HG03045 (cell line): ENCODE measurements around the gene CISD3.
A peak's percentile ranks its signal among the peaks of the same experiment; 100 is the strongest.

ENCODE experiments used
- ATAC-seq: cut with Tn5 transposase; IDR thresholded peaks from one replicate; pipeline ENCODE4 v1.9.1; 2021; ENCODE audit warnings: mild to moderate bottlenecking, moderate library complexity; ENCODE audit not compliant: unreplicated experiment

Gene CISD3, protein sequence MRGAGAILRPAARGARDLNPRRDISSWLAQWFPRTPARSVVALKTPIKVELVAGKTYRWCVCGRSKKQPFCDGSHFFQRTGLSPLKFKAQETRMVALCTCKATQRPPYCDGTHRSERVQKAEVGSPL

GRCh38 chr17:38729886-38730525 lies at the start of gene CISD3:
Gene CISD3 (plus strand): TSS chr17:38730341. CDS start chr17:38730359, 18 bp downstream.
- peak; percentile 77 for ATAC-seq

- no peak for ATAC-seq
Measured at GRCh38 chr17:38681096-38681495, 49.0 kb upstream of the CISD3 start.

GRCh38 chr17:38685491-38685890 lies 44.6 kb upstream of the CISD3 start:
- ATAC-seq = no peak

- no peak for ATAC-seq
Measured at GRCh38 chr17:38687286-38687685, 42.9 kb upstream of the CISD3 start.

- ATAC-seq = no peak
Measured at GRCh38 chr17:38690386-38690785, 39.8 kb upstream of the CISD3 start.

DNA sequence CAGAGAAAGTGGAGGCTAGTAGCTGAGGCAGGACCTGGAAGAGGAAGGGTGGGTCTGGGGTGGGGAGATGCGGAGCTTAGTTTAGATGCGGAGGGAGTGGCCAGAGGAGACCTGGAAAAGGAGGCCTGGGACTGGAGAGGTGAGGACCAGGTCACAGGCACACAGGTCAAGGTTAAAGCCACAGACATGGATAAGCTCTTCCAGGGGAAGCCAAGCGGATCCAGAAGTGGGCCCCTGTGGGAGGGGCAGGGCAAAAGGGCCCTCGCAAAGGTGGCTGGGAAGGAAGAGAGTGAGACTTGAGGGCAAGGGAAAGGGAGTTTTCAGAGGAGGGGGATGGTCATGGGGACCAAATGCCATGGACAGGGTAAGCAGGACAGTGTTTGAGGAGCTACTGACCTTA lies 39.0 kb upstream of the CISD3 start:
- no peak for ATAC-seq

DNA sequence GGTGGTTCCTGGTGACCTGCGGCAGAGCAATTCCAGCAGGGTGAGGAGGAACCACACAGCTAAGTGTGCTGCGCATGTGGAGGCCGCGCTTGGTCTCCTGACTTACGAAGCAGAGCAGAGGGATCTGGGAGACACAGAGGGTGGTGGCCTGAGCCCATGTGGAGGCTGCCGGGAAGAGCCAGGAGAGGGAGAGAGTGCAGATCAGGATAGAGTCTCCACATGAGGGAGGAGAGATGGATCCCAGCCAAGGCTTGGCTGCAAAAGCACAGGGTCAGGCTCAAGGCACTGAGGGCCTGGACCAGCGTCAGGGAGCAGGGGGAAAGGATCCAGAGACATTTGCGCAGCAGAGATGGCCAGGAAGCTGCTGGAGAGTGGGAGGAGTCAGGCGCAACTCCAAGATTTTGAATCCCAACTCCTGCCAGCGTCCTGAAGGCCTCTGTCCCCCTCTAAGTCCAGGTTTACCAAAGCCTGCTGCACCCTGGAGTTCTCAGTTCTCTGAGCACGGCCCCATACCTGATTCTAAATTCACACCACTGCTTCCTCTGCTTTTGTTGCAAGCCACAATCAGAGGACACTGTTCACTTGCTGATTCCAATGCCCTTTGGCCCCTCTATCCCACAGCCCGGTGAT lies 36.3 kb upstream of the CISD3 start:
- no peak for ATAC-seq

DNA sequence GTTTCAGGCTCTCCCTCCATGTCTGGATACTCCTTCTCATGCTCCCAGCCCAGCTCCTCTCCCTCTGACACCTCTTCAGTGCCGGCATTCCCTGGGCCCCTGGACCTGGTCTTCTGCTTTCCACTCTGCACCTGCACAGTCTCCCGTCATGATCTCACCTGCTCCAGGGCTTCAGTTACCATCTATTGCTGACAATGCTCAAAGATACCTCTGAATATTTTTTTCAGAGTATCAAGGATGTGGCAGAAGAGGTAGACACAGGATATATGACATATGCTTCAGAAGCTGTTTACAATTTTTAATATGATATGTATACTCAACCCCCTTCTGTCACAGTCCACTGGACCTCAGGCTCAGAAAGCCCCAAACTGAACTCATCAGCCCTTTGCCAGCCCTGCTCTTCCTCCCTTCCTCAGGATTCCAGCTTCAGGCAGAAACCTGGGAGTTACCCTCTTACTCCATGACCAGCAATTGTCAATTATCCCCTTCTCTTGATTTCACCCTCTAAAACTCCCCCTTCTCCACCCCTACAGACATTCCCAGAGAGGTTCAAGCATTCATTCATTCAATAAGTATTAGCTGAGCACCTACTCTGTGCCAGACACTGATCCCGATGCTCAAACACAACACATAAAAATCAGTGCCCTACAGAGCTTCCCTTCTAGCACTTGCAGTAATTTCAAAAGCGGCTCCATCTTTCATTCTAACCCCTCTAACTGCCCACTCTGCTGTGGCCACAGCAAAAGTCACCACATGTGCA lies 32.9 kb upstream of the CISD3 start:
- no peak for ATAC-seq

DNA sequence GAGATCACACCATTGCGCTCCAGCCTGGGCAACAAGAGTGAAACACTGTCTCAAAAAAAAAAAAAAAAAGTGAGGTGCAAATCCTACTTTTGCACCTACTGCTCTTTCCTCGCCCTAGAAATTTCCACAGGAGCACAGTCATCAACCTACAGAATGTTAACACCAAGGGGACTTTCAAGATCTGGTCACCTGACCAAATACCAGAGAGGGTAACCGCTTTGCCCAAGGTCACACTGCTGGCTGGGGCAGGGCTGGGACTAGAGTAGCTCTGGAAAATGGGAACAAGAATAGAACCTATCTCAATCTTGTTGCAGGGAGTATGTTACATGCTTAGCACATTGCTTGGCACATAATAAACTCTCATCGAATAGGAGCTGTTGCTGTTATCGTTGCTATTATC lies 31.4 kb upstream of the CISD3 start:
- ATAC-seq = no peak

DNA sequence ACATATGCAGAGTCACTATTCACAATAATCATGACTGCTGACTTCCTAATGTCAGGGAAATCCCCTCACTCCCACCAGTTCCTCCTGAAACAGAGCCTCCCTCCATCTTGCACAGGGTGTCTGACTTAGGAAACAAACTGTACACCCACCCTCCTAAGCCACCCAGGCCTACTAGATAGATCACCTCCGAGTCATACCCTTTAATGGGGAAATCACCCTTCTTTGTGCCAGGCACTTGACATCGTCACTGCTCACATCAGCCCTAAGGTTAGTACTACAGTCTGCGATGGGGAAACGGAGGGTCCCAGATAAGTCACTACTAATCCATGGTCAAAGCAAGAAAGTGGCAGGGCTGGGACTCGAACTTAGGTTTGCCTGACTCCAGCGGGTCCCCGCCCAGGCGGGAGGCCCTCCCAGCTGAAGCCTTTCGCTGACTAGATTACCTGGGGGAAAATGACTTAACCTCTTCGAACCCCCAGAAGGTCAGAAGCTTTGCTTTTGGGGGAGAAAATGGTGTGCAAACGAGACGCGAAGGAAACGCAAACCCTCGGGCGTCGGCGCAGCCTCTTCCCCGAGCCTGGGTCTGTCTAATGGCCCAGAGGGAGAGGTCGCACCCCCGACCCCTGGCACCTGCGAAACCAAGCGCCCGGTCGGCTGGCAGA lies 28.5 kb upstream of the CISD3 start:
- ATAC-seq = peak; percentile 20

- peak; percentile 38 for ATAC-seq
Measured at GRCh38 chr17:38702166-38702915, 27.8 kb upstream of the CISD3 start.

DNA sequence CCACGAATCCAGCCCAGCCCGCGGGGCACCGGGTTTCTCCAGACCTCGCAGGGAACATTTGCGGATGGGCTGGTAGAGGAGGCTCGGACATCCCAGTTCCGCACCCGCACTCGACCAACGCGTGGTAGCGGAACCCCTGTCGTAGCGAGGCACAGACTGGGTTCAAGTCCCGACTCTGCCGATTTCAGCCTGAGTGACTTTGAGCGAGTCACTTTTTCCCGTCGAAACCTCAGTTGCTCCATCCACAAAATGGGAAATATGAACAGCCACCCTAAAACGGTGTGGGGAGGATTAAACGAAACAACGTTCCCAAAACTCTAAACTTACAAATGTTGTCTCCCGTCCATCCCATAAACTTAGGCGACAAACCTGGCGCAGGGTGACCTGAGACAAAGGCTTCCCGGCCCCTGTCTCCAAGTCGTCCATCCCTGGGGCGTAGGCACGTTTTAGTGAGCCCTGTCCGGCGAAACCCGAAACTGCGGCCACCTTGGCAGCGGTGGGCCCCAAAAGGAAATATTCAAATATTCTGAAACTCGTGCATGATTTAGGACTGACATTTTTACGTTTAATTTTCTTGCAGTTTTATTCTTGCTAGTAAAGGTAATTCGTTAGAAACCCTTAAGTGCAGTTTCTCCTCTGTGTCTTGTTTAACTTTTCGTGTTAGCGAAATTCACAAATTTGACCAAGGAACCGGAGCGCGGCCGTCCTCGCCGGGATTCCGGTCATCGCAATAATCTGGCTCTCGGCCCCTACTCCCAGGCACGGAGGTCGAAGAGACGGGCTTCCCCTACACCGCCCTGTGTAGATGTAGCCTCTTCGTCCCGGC lies 27.0 kb upstream of the CISD3 start:
- ATAC-seq = no peak

GRCh38 chr17:38703742-38704605 lies 26.2 kb upstream of the CISD3 start:
- no peak for ATAC-seq

DNA sequence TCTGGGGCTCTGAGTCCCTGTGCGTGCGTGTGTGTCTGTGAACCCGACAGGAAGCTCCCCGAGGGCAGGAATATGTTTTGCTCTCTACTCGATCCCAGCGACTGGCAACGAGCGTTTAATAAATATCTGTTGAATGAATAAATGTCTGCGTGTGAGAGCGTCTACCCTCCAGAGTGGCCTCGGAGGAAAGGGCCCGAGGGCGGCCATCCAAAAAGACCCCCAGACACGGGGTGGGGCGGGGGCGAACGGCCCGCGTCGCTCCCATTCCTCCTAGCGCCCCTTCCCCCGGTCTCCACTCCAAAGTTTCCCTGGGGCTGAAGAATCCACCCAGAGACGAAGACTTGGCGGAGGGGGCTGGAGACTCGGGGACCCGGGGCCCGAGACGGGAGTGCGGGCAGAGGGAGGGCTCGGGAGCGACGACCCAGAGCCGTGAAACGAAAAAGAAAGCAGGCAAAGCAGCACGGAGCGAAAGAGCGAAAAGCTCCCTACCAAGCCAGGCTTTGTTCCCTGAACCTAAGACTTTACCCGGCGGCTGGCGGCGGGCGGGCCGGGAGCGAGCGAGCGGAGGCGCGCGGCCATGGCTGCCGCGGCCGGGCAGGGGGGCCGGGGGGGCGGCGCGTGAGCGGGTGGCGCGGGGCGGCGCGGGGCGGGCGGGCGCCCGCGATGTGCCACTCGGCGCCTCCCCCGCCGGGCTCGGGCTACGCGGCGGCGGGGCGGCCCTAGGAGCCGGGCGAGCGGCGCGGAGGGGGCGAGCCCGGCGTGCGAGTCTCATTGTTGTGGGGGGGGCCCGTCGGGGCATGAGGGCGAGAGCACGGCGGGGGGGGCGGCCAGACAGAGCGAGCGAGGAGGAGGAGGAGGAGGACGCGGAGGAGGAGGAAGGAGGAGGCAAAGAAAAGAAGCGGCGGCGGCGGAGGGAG lies 25.3 kb upstream of the CISD3 start, which contains the start of gene MLLT6:
MLLT6 (plus strand) TSS at position 668 of the 917 bp plus-strand sequence. CDS start 360 bp downstream, outside the sequence.
- no peak for ATAC-seq

- ATAC-seq = no peak
Measured at GRCh38 chr17:38705523-38705802, 24.7 kb upstream of the CISD3 start.

DNA sequence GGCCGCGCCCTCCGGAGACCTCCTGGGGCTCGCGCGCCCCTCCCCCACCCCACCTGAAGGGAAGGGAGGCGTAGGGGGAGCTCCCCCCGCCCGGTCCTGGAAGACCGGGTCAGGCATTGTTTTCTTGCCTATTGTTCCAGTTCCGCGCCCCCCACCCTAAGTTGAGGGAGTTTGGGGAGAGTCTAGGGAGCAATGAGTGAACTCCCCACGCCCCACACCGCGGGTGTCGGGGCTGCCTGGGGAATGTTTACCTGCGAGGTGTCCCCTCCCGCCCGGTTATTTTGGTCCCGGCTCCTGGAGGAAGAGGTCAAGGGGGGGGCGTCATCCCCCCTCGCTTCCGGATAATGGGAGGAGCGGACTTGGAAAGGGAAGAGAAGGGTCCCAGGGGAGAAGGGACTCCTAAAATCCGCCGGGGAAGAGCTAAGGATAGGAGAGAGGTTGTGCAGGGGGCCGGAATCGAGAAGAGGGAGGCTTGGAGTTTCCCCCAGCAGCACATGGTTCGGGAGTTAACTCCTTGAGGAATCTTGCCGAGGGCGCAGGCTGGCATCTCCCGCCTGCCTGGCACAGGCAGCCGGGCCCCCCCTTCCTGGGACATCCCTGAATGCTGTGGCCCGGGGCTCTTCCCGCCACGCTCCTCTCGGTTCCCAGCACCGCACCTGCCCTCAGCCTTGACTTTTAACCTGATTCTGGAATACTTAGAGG lies 24.2 kb upstream of the CISD3 start:
- ATAC-seq = no peak

GRCh38 chr17:38706505-38707216 lies 23.5 kb upstream of the CISD3 start:
- no peak for ATAC-seq
